HL-60 (cell line): ENCODE measurements around the gene COQ8B.
A peak's percentile ranks its signal among the peaks of the same experiment; 100 is the strongest.

ENCODE experiments used
- DNase-seq, 2 experiments: peaks; one replicate each; pipeline ENCODE4 v3.0.0-alpha.2; 2010 to 2020; ENCODE audit warnings: low read depth in 1 of 2, low spot score in 1 of 2
- H3K27ac ChIP-seq: fragments of 250-450 bp; sonication (Bioruptor Pico); replicated peaks from 2 replicates; pipeline ENCODE4 v1.5.1; 2020; ENCODE audit warnings: mild to moderate bottlenecking, moderate library complexity
- H3K27me3 ChIP-seq: fragments of 250-450 bp; sonication (Bioruptor Pico); 2 replicates; pipeline ENCODE4 v1.5.1; 2021; ENCODE audit warnings: mild to moderate bottlenecking, moderate library complexity; ENCODE audit not compliant: insufficient read depth, poor library complexity, severe bottlenecking
- H3K4me3 ChIP-seq: replicated peaks from 2 replicates; pipeline ENCODE4 v1.5.1; 2011; ENCODE audit warnings: mild to moderate bottlenecking, control low read depth, low read length; ENCODE audit not compliant: insufficient read depth
- CTCF ChIP-seq: IDR thresholded peaks from one replicate; pipeline ENCODE4 v1.5.1; 2011; ENCODE audit warnings: low read length, control low read depth, inconsistent platforms; ENCODE audit not compliant: insufficient read depth
- GABPA ChIP-seq: IDR thresholded peaks from 2 replicates; pipeline ENCODE4 v1.6.1; 2012; ENCODE audit warnings: low read depth
- POLR2AphosphoS5 ChIP-seq: IDR thresholded peaks from 2 replicates; pipeline ENCODE4 v1.6.1; 2012; ENCODE audit warnings: low read depth
- SPI1 ChIP-seq: IDR thresholded peaks from 2 replicates; pipeline ENCODE4 v1.6.1; 2012; ENCODE audit warnings: low read depth, mild to moderate bottlenecking, borderline replicate concordance
- TF ChIP-seq, protein P1 (sequence below): IDR thresholded peaks from 2 replicates; pipeline ENCODE4 v1.6.1; 2012; ENCODE audit warnings: low read depth; ENCODE audit not compliant: insufficient replicate concordance

Gene COQ8B

DNA sequence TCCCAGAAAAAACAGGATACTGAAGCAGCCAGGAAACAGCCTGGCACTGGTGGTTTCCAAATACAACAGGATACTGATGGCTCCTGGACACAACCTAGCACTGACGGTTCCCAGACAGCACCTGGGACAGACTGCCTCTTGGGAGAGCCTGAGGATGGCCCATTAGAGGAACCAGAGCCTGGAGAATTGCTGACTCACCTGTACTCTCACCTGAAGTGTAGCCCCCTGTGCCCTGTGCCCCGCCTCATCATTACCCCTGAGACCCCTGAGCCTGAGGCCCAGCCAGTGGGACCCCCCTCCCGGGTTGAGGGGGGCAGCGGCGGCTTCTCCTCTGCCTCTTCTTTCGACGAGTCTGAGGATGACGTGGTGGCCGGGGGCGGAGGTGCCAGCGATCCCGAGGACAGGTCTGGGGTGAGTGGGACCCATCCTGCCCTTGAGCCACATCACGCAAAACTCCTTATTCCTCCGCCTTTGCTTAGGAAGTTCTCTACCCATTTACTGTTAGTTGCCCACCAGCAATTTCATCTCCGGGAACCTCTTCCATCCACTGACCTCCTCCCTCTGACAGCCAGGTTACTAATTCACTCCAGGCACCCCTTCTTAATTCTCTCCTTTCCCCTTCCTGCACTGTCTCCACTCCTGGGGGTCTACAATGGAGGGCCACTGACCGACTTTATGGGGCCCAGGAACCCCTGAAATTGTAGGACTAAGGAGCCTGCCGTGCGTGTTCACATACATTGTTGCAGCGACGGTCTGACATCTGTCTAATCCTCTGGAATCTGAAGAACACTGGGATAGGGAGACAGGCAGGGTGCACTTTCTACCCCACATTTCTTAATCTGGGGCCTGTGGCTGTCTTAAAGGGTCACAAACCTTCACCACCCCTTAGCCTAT is 1.4 kb upstream of the COQ8B start:
- DNase-seq: no peak
- Histone ChIP-seq H3K27ac (no peak overlapping the region), H3K4me3 (peak overlapping the region; percentile 74), H3K27me3 (no peaks in the 10 kb centered on the region)
- no peak for TF ChIP-seq SPI1
- no peak for TF ChIP-seq GABPA
- no peak for TF ChIP-seq CTCF
- TF ChIP-seq, protein P1, sequence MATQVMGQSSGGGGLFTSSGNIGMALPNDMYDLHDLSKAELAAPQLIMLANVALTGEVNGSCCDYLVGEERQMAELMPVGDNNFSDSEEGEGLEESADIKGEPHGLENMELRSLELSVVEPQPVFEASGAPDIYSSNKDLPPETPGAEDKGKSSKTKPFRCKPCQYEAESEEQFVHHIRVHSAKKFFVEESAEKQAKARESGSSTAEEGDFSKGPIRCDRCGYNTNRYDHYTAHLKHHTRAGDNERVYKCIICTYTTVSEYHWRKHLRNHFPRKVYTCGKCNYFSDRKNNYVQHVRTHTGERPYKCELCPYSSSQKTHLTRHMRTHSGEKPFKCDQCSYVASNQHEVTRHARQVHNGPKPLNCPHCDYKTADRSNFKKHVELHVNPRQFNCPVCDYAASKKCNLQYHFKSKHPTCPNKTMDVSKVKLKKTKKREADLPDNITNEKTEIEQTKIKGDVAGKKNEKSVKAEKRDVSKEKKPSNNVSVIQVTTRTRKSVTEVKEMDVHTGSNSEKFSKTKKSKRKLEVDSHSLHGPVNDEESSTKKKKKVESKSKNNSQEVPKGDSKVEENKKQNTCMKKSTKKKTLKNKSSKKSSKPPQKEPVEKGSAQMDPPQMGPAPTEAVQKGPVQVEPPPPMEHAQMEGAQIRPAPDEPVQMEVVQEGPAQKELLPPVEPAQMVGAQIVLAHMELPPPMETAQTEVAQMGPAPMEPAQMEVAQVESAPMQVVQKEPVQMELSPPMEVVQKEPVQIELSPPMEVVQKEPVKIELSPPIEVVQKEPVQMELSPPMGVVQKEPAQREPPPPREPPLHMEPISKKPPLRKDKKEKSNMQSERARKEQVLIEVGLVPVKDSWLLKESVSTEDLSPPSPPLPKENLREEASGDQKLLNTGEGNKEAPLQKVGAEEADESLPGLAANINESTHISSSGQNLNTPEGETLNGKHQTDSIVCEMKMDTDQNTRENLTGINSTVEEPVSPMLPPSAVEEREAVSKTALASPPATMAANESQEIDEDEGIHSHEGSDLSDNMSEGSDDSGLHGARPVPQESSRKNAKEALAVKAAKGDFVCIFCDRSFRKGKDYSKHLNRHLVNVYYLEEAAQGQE: no peak
- TF ChIP-seq POLR2AphosphoS5: no peak

DNA sequence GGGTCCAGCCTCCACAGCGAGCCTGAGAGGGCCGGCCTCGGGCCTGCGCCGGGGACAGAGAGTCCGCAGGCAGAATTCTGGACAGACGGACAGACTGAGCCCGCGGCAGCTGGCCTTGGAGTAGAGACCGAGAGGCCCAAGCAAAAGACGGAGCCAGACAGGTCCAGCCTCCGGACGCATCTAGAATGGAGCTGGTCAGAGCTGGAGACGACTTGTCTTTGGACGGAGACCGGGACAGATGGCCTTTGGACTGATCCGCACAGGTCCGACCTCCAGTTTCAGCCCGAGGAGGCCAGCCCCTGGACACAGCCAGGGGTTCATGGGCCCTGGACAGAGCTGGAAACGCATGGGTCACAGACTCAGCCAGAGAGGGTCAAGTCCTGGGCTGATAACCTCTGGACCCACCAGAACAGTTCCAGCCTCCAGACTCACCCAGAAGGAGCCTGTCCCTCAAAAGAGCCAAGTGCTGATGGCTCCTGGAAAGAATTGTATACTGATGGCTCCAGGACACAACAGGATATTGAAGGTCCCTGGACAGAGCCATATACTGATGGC is 716 bp upstream of the COQ8B start:
- no peak for TF ChIP-seq POLR2AphosphoS5
- TF ChIP-seq SPI1: no peak
- TF ChIP-seq, protein P1: no peak
- no peak for TF ChIP-seq CTCF
- TF ChIP-seq GABPA: no peak
- no peaks in the 10 kb centered on the region for H3K27me3 ChIP-seq
- H3K27ac ChIP-seq: peak overlapping the region; percentile 80

GRCh38 chr19:40716031-40716481 is 630 bp downstream of the COQ8B start:
- DNase-seq: no peak
- TF ChIP-seq GABPA: no peak
- no peak for TF ChIP-seq CTCF
- TF ChIP-seq SPI1: no peak
- TF ChIP-seq, protein P1: no peak
- TF ChIP-seq POLR2AphosphoS5: no peak
- Histone ChIP-seq H3K27me3 (no peaks in the 10 kb centered on the region), H3K4me3 (peak overlapping the region; percentile 74), H3K27ac (peak overlapping the region; percentile 80)

More for the DNA sequence above, 716 bp upstream of the COQ8B start:
- no peak for DNase-seq
- peak overlapping the region; percentile 74 for H3K4me3 ChIP-seq
